T-helper 1 cell (primary cell): ENCODE results near the gene CRP.
"Not testable (repeated sequence)": the region's sequence is repeated elsewhere in the genome, so short reads cannot be mapped to it uniquely, and the experiment has no call there.

Experiments used
- DNase-seq, 5 donors: peaks; one replicate each; pipeline ENCODE4 v3.0.0-alpha.2; 2012 to 2020

Gene CRP

GRCh38 chr1:159699246-159699645, 15.1 kb downstream of the CRP start:
- DNase-seq: no peak

DNA sequence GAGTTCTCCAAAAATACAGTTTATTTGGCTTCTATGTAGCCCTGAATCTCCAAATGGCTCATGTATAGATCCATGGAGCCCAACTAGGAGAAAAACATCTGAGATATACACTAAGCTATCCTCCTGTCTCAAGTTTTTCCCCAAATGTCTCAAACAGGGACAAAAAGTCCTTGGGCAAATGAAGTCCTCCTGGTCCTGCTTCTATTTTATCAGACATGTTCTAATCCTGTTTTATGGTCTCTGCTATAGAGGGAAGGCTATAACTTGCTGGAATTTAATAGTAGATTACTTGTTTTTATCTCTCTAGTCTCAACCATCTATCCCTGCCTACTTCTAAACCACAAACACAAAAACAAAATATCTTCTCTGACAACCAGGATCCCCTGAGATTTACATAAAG, 26.9 kb downstream of the CRP start:
- DNase-seq: no peak

- no peak for DNase-seq
These were observed 27.6 kb downstream of the CRP start for GRCh38 chr1:159686599-159687299.

GRCh38 chr1:159678939-159679338, 35.5 kb downstream of the CRP start:
- no peak for DNase-seq

DNA sequence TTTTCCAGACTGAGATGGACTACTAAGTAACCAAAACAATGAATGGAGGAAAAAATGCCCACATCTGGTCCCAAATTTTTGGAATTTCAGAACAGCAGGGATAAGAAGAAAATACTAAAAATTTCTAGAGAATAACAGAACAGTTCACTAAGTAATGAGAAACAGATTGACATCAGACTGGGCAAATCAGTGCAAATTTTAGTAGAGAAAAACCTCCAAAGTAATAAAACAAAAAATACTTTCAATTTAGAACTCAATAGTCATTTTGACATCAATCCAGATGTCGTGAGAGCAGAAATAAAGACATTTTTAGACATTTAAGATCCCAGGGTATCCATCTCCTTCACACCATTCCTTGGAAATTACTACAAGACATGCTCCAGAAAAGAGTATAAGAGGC, 39.3 kb downstream of the CRP start:
- DNase-seq: no peak

DNA sequence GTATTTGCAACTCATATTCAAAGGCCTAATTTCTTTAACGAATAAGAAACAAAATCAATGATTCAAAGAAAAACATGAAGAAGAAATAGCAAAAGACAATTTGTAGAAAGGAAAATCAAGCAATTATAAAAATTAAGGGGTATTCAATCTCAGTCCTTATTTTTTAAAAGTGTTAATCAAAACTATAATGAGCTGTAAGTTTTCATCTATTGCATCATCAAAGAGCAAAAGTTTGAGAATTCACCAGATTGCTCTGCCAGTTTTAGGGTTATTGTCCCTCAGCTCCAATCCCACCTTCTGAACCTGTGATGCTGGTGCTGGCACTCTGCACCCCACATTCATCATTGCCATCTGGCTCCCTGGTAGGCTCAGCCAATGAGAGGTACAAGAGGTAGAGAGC, 42.0 kb downstream of the CRP start:
- DNase-seq: not testable (repeated sequence)

DNA sequence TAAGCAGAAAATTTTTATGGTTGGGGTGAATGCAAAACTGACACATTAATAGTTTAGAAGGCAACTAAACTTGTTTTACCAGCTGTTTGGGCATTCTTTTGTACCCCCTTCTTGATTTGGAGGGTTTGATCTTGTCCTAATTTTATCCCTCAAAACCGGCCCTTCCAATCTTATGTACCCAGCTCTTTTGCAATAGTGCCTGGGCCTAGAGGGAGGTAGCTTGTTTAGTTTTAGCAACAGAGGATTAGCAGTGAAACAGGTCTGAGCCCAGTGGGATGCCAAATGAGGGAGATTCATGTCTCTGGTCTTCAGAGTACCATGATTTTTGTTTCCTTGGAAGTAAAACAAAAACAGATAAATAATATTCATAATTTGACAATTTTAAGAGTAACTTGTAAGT, 45.1 kb downstream of the CRP start:
- no peak for DNase-seq

- DNase-seq: no peak
These were observed 45.6 kb downstream of the CRP start for GRCh38 chr1:159668739-159669138.

GRCh38 chr1:159664247-159664646, 50.1 kb downstream of the CRP start:
- DNase-seq: no peak

GRCh38 chr1:159663552-159663951, 50.8 kb downstream of the CRP start:
- DNase-seq: no peak
